ENCODE measurements around the gene WWOX. TPM values are rescaled to one million over a fixed set of nuclear protein-coding genes. Genes with fewer than 3 reads are reported as not detected.

WWOX gene
- total RNA-seq, 1 experiment from 2014 or later, result 15.6 TPM

- Histone ChIP-seq H3K4ac (ENCODE audit: low read depth, low read length) (no peak overlapping the region), H3K79me1 (ENCODE audit: insufficient read depth, low read depth, low read length, poor library complexity, severe bottlenecking) (no peaks in the 10 kb centered on the region), H3K9me3 (ENCODE audit: control insufficient read depth, low read depth, low read length) (no peaks in the 10 kb centered on the region), H3T11ph (ENCODE audit: low read length) (no peak overlapping the region), H3K23me2 (ENCODE audit: insufficient read length, low read depth, low read length, poor library complexity, severe bottlenecking) (no peaks in the 10 kb centered on the region), H3K56ac (ENCODE audit: insufficient read length, low read depth, low read length) (no peak overlapping the region), H3K79me2 (ENCODE audit: insufficient read depth, low read length) (peaks cover 2% of the 10 kb centered on the region; the same call in 1 of the 2 replicates), H3K14ac (ENCODE audit: insufficient read depth, low read length) (no peak overlapping the region), H4K20me1 (ENCODE audit: control insufficient read depth, insufficient read depth, insufficient read length) (peaks cover 4% of the 10 kb centered on the region), H3K23ac (ENCODE audit: insufficient read length, low read depth, low read length) (no peak overlapping the region), H3K4me2 (ENCODE audit: insufficient read depth, insufficient read length, low read length) (no peak overlapping the region), H3K9ac (ENCODE audit: extremely low read depth, insufficient read length, low read length) (no peak overlapping the region), H2AK5ac (ENCODE audit: insufficient read length, low read length) (no peak overlapping the region), H4K5ac (ENCODE audit: insufficient read length, low read depth, low read length) (no peak overlapping the region), H2BK20ac (ENCODE audit: low read depth, low read length, poor library complexity, severe bottlenecking) (no peak overlapping the region), H2BK15ac (ENCODE audit: low read depth, low read length) (no peak overlapping the region), H4K8ac (replicated peaks; ENCODE audit: insufficient read length, low read depth, low read length) (no peak overlapping the region), H2BK5ac (ENCODE audit: insufficient read length, low read length) (no peak overlapping the region), H3K18ac (ENCODE audit: insufficient read length, low read depth, low read length) (no peak overlapping the region), H2BK120ac (ENCODE audit: low read depth, low read length, poor library complexity, severe bottlenecking) (no peak overlapping the region), H2AFZ (ENCODE audit: low read length) (no peak overlapping the region), H3K27me3 (ENCODE audit: insufficient read depth, low read length) (no peaks in the 10 kb centered on the region), H3K27ac (ENCODE audit: insufficient read length, low read depth, low read length) (no peak overlapping the region), H2BK12ac (ENCODE audit: insufficient read length, low read depth, low read length) (no peak overlapping the region), H4K91ac (ENCODE audit: insufficient read length, low read depth, low read length) (no peak overlapping the region), H3K4me1 (ENCODE audit: insufficient read depth, low read length) (peaks cover 4% of the 10 kb centered on the region)
- TF ChIP-seq CTCF (conservative IDR thresholded peaks at IDR 0.05), result no peak
- no CpG with 5 or more reads among the region's 2 CpGs for WGBS (ENCODE audit: extremely low coverage, insufficient read length, low lambda C conversion rate)
- Mint-ChIP-seq H3K9me3 (no peaks in the 10 kb centered on the region), H3K36me3 (ENCODE audit: insufficient read depth in 1 of 3, low read depth in 3 of 3) (no peaks in the 10 kb centered on the region), H3K4me3 (no peak overlapping the region), H3K27me3 (ENCODE audit: low read depth) (no peaks in the 10 kb centered on the region), H3K4me1 (peaks cover 7 to 12% of the 10 kb centered on the region in 2 experiments), H3K27ac (no peak overlapping the region)
- no peak for DNase-seq
Measured at GRCh38 chr16:78206623-78207223, 107.3 kb downstream of the WWOX start.
